Endometrial microvascular endothelial cells (primary cell): Measurements from ENCODE around the gene TRPM3. TPM values are rescaled to one million over a fixed set of nuclear protein-coding genes. Genes with fewer than 3 reads are reported as not detected.
"Not testable (repeated sequence)": the region's sequence is repeated elsewhere in the genome, so short reads cannot be mapped to it uniquely, and the experiment has no call there.

Source experiments
- in situ Hi-C: cut with HindIII; loops from 2 replicates; pipeline ENCODE4 v1.10.0; 2017; ENCODE audit warnings: low sequenced_read_pairs, low pct_unique_long_range_greater_than_20kb; ENCODE audit errors: inconsistent ontology term
- total RNA-seq: library from RNA; depleted of rRNA; stranded (reverse); fragments of >200 nt; gene quantifications from one replicate; pipeline ENCODE4 v1.2.3, GENCODE V29; 2015; ENCODE audit errors: inconsistent ontology term

The TRPM3 gene
- total RNA-seq, 1 donor from 2014 or later = under 0.01 TPM

DNA sequence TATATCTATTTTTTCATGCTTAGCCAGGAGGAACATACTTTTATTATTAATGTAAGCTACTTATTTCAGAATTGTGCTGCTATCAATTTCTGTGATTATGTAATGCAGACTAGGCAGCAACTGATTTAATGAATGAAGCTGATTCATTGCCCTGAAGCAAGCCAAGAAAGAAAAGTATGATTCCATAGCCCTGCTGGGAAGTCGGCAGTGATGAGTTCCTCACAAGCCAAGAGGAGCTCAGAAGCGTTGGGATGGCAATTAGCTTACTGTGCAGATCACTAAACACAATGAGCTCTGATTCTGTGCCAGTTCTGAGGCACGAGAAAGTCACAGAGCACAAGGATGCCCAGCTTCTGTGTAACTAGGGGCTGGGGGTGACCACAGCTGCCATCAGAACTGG, 452.7 kb downstream of the TRPM3 start:
- in situ Hi-C loops = no loop called here

DNA sequence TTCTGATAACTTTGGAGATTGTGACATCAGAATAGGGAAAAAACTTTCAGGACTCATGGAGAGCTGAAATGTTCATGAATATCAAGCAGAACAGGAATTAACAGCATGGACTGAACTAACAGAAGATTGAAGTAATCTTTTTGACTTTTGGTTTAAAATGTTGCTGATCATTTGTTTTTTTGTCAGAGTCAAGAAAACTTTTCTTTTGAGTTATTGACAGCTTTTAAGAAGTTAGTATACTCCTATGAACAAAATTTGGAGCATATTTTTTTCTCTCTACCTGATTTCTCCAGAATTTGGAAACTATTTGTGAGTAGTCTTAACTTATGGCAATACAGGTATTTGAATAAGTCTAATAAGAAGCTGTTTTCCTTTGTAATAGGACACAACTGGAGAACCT, 462.7 kb downstream of the TRPM3 start:
- in situ Hi-C loops = no loop called here

DNA sequence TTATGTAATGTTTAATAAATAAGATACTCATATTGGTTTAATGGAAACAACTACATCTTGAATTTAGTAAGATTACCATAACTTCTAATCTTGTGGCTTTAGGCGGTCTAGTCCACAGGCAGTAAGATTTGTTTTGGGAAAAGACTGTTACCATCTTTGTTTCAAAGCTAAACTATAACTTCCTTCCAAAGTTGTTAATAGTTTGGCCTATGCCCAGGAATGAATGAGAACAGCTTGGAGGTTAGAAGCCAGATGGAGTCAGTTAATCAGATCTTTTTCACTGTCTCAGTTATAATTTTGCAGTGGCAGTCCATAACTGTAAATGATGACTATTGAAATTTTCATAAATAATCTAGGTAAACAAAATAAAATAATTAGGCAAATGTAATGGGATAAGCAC, 465.1 kb downstream of the TRPM3 start:
- in situ Hi-C loops = no loop called here

DNA sequence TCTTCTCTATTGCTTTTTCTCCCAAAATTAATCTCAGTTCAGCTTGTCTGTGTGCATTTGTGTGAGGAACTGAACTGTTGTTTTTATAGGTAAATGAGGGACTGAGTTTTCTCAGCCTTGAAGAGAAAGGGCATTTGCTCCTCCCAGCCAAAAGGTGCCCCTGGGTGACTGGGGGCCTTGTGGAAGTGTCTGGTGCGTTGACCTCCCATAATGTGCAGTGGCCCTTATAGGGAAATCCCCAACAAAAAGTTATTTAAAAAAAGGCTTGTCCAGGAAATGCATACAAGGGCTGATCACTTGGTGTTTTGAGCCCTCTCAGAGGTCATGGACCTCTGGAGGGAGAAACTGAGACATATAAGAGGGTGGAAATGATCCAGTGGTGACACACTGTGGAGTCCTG, 467.3 kb downstream of the TRPM3 start:
- in situ Hi-C loops = no loop called here

DNA sequence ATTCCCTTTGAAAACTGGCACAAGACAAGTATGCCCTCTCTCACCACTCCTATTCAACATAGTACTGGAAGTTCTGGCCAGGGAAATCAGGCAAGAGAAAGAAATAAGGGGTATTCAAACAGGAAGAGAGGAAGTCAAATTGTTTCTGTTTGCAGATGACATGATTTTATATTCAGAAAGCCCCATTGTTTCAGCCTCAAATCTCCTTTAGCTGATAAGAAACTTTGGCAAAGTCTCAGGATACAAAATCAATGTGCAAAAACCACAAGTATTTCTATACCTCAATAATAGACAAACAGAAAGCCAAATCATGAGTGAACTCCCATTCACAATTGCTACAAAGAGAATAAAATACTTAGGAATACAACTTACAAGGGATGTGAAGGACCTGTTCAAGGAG, 476.8 kb downstream of the TRPM3 start:
- in situ Hi-C loops = not testable (repeated sequence)

DNA sequence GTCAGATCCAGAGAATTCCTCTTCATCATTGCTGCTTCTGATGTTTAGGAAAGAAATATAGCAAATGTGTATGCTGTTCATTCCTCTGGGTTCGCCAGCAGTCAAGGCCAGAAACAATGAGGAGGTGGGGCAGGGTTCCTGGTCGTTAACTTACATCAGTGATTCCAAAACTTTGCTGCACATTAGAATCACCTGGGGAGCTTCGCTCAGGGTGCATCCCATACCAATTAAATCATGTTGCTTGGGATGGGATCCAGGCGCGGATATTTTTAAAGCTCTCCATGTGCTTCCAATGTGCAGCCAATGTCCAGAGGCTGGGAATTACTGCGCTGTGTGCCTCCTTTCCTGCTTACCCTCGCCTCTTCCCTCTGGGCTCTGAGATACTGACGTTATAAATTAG, 479.1 kb downstream of the TRPM3 start:
- in situ Hi-C loops = no loop called here

DNA sequence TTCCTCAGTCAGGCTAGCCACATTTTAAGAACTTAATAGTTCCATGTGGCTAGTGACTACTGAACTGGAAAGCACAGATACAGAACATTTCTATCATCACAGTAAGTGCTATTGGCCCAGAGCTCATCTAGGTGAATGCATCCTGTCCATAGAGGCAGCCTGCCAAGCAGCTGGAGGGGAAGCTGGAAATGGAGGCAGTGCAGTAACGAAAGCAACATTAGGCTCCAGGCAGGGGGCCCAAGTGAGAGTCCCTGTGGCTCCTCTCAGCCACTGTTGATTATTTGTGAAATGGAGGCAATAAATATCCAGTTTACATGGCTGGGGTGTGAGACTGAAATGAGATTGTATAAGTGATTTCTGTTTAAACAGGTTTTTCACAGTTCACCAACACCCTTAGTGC, 479.8 kb downstream of the TRPM3 start:
- in situ Hi-C loops = no loop called here

DNA sequence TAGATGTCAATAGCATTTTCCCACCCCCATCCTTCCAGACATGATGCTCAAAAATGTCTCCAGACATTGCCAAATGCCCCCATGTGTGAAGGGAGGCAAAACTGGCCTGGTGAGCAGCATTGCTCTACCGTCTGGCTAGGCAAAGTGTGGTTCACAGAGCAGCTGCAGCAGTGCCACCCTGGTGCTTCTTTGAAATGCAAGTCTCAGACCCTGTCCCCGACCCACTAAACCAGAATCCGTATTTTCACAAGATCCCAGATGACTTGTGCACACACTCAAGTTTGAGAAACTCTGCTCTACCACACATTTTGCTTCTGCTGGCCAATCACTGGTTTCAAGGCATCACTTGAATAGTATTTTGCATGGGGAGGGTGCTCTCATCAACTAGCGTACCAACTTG, 480.4 kb downstream of the TRPM3 start:
- in situ Hi-C loops = no loop called here

DNA sequence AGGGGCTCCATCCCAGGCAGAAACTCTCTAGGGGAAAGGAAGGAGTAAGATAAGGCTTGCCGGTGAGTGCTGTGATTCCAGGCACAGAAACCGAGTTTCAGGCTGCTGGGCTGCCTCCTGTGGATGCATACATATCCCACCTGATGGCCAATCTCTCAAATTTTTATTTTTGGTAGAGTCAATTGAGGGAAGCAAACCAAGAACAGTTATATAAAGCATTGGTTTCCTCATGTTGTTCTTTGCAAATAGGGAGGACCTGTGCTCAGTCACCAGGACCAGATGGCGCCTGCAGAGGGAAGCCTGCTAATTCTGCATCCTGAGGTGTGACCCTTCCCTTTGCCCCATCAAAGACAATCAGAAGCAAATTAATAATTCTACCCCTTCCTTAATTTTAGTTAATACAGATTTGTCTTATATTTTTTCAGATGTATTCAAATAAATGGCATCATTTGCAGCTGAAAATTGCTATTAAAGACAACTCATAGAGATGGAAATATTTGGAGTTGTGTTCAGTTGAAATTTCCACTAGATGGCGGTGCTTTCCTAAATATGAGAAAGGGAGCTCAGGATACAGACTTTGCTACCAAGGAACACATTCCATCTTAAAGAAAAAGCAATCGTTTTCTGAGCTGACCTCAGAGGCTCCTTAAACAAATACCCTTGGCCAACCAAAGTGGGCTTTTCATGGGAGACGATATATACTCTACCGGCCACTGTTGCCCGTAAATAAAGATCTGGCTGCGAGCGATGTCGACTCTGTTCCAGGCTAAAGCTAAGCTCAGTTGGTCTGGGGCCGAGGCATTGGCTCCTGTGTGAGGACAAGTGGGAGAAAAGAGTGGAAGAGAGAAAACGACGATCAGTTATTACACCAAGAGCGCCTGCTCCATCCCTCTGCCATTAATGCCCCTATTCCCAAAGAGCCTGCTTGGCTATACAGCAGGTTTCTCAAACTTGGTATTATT, 481.3 kb downstream of the TRPM3 start:
- in situ Hi-C loops = no loop called here

DNA sequence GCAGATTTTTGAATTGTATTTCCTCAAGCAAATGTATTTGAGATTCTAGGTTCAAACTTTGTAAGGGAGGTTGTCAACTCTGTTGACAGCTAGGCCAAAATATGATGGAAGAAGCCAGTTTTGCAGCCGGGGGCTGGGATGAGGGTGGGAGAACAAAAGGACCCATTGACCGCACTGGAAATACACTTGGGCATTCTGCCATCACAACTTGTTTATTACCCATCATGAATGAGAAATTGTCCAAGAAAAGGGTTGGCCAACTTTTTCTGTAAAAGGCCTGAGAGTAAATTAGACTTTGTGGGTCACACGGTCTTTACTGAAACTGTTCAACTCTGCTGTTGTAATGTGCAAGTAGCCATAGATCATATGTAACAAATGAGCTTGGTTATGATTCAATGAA, 485.6 kb downstream of the TRPM3 start:
- in situ Hi-C loops = no loop called here

DNA sequence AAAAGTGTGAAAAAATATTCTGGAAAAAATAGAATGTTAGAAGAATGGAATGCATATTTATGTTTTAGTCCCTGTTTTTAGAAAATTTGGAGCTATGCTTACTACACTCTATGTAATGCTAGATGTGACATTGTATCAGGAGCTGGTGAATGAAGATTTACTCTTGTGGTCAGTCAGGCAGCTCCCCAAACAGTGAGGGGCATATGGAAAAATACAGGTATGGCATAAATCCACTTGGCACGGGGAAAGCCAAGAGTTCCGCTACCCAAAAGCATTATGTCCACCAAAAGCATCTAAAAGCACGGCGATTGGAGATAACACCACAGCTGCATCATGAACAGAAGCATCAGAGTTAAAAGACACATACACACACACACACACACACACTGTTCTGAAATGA, 486.7 kb downstream of the TRPM3 start:
- in situ Hi-C loops = no loop called here

DNA sequence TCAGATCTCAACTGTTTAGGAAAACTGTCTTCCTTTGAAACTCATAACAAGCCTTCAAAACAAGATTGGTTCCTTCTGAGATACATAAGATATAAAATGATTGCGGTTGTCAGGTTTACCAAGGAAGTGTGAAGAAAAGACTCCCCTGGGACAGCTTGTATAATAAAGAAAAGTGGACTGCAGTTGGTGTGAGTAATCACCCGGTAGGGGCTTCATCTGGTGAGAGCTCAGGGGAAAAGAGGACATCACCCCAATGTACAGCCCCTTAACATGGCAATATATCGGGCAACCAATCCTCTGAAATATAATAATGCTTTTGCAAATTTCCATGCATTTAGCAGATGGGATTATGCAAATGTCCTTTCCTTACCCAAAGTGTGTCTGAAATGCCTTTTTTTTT, 490.4 kb downstream of the TRPM3 start:
- in situ Hi-C loops = no loop called here

DNA sequence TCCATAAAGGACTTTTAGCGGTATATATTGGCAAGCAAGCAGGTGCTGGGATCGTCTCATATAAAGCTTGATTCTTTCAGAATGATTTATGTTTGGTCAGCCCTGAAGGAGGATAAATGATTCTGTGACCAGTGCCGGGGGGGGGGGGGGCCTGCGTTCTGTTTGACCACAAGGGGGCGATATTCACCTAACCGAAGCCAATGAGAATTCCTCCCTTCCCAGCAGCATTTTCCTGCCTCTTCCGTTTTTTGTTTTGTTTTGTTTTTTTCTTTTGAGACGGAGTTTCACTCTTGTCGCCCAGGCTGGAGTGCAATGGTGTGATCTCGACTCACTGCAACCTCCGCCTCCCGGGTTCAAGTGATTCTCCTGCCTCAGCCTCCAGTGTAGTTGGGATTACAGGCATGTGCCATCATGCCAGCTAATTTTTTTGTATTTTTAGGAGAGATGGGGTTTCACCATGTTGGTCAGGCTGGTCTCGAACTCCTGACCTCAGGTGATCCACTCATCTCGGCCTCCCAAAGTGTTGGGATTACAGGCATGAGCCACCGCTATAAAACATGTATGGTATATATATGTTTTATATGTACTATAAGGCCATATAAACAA, 492.2 kb downstream of the TRPM3 start:
- in situ Hi-C loops = not testable (repeated sequence)

DNA sequence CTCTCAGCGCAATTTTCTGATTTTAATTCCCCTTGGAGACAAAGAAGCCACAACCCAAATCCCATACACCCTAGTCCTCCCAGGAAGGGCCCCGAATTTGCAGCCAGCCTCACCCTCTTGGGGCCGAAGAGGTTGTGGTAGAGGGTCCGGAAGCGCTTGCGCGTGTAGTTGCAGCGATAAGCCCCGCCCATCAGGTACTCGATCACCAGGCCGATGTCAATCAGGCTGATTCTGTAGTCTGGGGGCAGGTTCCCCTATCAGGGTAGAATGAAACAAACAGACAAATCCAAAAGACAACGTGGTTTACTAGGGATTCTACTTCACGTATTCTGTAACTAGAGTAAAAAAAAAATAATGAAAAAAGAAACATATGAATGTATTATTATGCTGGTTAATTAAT, 496.3 kb downstream of the TRPM3 start:
- in situ Hi-C loops = no loop called here

DNA sequence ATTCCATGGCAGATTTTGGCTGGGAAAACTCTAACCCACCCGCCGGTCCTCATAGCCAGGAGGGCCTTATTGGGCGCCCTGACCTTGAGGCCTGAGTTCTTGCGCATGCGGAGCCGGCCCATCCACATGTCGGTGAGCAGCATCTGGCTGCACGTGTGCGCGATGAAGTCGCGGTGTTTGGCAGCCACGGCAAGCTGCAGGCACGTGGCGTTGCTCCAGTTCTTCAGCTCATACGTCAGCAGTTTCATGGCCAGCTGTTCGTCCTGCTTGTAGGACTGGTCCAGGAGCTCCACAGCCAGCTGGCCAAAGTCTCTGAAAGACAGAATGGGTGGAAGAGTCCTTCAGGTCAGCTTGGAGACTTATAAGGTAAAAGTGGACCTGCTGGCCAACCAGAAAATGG, 502.6 kb downstream of the TRPM3 start:
- in situ Hi-C loops = no loop called here

DNA sequence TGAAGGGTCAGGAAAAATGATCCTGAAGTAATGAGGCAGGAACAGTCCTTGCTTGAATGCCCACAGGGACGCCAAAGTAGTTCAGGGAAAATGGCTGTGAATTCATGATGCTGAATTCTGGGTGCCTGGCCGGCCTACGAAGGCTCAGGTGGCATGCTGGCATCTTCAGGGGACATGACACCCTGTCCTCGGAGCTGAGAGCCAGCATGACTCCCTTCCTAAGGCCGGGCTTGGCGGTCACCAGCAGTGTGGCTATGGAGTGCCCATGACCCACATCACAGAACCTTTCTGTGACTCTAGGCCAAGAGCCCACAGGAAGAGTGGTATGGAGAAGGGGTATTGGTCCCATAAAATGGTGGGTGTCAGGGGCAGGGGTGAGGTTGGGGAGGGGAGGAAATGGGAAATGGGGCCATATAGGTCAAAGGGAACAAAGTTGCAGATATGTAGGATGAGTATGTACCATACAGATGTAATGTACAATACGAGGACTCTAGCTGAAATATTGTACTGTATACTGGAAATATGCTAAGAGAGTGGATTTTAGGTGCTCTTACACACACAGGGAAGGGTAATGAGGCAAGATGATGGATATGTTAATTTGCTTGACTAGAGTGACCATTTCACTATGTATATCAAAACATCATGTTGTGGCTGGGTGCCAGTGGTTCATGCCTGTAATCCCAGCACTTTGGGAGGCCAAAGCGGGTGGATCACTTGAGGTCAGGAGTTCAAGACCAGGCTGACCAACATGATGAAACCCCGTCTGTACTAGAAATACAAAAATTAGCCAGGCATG, 504.2 kb downstream of the TRPM3 start:
- in situ Hi-C loops = no loop called here

DNA sequence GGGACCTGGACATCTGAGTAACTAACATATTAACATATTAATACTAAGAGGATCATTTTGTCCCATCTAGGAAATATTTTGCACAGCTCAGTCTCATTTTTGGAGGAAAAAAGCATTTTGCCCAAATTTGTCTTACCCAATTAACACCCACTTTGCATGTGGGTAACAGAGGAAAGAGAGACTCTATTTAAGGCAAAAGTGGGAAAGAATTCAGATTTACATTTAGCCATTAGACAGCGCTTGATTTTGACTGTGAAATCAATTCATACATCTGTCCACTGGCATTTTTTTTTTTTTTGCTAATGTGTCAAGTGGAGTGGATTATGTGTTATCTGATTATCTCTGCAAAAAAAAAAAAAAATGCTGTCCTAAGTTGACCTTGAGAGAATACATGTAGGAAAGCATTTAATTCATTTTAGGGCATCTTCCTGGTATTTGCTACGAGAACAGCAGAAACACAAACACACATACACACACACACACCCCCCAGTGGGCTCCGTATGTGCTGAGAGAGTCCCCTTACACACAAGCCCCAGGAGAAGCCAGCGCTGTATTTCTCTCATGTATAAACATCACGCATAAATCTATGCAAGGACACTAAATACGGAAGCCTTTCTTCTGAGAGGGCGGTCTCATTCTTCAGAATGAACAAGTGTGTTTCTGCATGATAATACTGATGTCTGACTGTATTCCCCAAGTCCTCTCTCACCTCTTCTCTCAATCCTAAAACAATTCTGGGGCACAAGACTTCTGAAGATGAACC, 505.0 kb downstream of the TRPM3 start:
- in situ Hi-C loops = no loop called here

DNA sequence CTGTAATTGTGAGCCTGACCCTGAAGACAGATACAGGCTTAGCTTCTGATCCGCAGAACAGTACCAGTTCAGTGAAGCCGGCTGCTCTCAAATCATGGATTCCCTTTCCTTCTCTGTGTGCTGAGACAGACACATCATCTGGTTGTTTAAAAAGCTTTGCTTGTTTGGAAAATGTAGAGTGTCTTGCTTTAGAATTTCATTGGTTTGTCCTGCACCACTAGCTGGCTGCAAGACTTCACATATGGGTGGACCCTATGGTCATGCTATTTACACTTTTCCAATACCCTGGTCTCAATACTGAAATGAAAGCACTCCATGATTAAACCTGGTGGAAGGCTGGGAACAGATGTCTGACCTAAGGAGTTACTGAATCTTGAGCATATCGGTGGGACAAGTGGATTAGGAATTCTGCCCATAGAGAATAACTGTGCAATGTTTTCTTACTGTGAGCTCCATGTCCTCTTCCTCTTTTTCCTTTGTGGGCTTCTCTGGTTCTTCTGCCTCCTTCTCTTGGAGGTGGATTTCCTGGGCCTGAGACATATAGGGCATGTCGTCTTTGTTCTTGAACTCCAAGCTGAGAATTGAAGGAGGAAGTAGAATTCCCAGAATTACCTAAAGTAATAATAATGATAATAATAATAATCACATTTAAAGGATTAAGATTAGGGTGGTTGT, 505.8 kb downstream of the TRPM3 start:
- in situ Hi-C loops = no loop called here
